Retinal pigment epithelial cell (primary cell): ENCODE measurements around the gene KBTBD13.
A peak's percentile ranks its signal among the peaks of the same experiment; 100 is the strongest.

ENCODE experiments used
- DNase-seq: peaks from one replicate; pipeline ENCODE4 v3.0.0-alpha.2; 2010; ENCODE audit warnings: low read depth
- H3K4me3 ChIP-seq: 2 replicates; pipeline ENCODE4 v1.5.1; 2011; ENCODE audit warnings: mild to moderate bottlenecking, low read length, control low read depth, moderate library complexity
- TF ChIP-seq, protein P1 (sequence below): conservative IDR thresholded peaks from 2 replicates; pipeline ENCODE4 v1.5.1; 2011; ENCODE audit warnings: low read depth, low read length, control low read depth, inconsistent platforms

KBTBD13 gene

DNA sequence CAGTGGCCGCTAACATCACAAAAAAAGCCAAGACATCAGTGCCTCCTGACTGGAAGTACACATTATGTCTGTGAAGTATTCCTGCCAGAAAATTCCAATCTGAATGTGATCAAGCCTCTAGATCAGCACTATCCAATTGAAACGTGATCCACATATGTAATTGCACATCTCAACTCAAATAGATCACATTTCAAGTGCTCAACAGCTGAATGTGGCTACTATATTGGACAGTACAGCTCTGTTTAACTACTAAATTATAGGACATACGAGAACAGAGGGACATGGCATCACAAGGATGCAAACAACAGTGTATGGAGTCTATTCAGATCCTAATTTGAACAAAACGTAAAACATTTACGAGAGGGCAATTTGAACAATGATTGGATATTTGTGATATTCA, 39.0 kb downstream of the KBTBD13 start:
- DNase-seq, result peak; percentile 49
- TF ChIP-seq, protein P1, sequence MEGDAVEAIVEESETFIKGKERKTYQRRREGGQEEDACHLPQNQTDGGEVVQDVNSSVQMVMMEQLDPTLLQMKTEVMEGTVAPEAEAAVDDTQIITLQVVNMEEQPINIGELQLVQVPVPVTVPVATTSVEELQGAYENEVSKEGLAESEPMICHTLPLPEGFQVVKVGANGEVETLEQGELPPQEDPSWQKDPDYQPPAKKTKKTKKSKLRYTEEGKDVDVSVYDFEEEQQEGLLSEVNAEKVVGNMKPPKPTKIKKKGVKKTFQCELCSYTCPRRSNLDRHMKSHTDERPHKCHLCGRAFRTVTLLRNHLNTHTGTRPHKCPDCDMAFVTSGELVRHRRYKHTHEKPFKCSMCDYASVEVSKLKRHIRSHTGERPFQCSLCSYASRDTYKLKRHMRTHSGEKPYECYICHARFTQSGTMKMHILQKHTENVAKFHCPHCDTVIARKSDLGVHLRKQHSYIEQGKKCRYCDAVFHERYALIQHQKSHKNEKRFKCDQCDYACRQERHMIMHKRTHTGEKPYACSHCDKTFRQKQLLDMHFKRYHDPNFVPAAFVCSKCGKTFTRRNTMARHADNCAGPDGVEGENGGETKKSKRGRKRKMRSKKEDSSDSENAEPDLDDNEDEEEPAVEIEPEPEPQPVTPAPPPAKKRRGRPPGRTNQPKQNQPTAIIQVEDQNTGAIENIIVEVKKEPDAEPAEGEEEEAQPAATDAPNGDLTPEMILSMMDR, result no peak
- H3K4me3 ChIP-seq, result no peak overlapping the region
